ENCODE measurements around the gene NLRP12. TPM values are rescaled to one million over a fixed set of nuclear protein-coding genes. Genes with fewer than 3 reads are reported as not detected.

Gene NLRP12
- total and polyA plus RNA-seq, 9 donors: 0.05 to 0.95 (median 0.15) TPM

DNA sequence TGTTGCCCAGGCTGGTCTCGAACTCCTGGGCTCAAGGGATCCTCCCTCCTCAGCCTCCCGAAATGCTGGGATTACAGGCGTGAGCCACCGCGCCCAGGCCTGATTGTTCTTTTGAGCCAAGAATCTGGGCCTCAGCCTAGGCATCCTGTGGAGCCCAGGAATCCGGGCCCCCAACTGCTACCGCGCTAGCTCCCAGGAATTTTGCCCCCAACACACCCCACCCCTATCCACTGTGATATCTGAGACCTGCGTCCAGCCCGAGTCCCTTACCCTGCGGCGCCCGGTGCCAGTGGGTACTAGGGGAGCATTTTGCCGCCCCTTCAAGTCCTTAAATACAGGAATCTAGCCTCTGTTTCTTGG, 42.7 kb upstream of the NLRP12 start:
- DNase-seq: peak; percentile 31 to 63 (median 54)

DNA sequence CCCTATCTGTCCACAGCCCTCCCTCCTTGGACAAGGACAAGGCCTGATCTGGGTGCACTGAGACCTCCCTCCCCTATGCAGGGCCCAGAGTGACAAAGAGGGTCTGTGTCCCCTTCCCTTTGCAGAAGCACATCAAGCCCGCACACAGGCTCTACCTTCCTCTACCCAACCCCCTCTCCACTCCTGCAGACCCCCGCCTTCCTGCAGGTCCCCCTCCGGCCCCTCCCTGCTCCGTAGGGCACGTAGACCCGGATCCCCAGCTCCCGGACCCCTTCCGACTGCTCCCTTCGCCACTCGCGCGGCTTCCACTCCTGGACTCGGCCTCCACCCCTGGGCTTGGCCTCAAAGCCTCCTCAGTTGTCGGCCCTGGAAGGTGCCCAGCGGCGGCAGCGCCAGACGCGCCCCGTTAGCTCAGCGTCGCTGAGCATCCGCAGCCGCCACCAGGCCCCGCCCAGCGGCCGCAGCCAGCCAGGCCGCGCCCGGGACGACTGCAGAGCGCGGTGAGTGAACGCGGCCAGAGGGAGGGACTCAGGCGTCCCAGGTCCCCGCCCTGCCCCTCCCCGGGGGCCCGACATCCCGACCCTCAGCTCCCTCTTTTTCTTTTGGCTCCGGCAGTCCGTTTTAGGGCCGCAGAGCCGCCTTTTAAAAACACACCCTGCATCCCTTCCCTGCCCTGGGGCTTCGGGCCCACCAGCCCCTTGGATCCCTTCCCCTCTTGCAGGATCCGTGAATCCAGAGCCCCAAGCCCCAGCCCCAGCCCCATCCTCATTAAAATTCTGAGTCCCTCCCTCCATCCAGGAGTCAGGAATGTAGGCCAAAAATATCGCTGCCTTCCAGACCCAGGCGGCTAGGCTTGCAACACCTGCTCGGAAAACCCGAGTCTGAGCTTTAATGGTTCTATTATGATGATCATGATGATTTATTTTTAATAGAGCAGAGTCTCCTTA, 42.1 kb upstream of the NLRP12 start:
- H3K4me3 ChIP-seq: peak overlapping the region; percentile 73
- H3K9me3 ChIP-seq: no peaks in the 10 kb centered on the region
- peaks cover 6% of the 10 kb centered on the region for H3K4me1 ChIP-seq (ENCODE audit: insufficient read depth)
- no peaks in the 10 kb centered on the region for H3K27me3 ChIP-seq
- peak; percentile 55 to 79 (median 74) for DNase-seq
- no peaks in the 10 kb centered on the region for H3K36me3 ChIP-seq
- peak; percentile 22 for TF ChIP-seq POLR2A (IDR thresholded peaks at IDR 0.05)
- TF ChIP-seq, protein P1, sequence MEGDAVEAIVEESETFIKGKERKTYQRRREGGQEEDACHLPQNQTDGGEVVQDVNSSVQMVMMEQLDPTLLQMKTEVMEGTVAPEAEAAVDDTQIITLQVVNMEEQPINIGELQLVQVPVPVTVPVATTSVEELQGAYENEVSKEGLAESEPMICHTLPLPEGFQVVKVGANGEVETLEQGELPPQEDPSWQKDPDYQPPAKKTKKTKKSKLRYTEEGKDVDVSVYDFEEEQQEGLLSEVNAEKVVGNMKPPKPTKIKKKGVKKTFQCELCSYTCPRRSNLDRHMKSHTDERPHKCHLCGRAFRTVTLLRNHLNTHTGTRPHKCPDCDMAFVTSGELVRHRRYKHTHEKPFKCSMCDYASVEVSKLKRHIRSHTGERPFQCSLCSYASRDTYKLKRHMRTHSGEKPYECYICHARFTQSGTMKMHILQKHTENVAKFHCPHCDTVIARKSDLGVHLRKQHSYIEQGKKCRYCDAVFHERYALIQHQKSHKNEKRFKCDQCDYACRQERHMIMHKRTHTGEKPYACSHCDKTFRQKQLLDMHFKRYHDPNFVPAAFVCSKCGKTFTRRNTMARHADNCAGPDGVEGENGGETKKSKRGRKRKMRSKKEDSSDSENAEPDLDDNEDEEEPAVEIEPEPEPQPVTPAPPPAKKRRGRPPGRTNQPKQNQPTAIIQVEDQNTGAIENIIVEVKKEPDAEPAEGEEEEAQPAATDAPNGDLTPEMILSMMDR (IDR thresholded peaks at IDR 0.05): no peak
- intact Hi-C loops (cut with DNase I): no loop called here
- 1 to 3% (median 1%) methylated on average over 48 to 50 of the region's 50 CpGs for WGBS, 3 donors
- H3K27ac ChIP-seq: peak overlapping the region; percentile 22 to 82

More for the DNA sequence above, 42.7 kb upstream of the NLRP12 start:
- TF ChIP-seq POLR2A (IDR thresholded peaks at IDR 0.05) (no peak), EP300 (IDR thresholded peaks at IDR 0.05) (no peak)
- TF ChIP-seq, protein P1 (IDR thresholded peaks at IDR 0.05): no peak
- intact Hi-C loops (cut with DNase I): no loop called here
- WGBS, 3 donors: 3 to 11% (median 7%) methylated on average over 14 of the region's 14 CpGs
- Histone ChIP-seq H3K4me3 (peak overlapping the region; percentile 73), H3K9me3 (no peaks in the 10 kb centered on the region), H3K27ac (peak overlapping the region; percentile 77 to 82), H3K36me3 (no peaks in the 10 kb centered on the region), H3K4me1 (ENCODE audit: insufficient read depth) (peaks cover 6% of the 10 kb centered on the region), H3K27me3 (no peaks in the 10 kb centered on the region)

DNA sequence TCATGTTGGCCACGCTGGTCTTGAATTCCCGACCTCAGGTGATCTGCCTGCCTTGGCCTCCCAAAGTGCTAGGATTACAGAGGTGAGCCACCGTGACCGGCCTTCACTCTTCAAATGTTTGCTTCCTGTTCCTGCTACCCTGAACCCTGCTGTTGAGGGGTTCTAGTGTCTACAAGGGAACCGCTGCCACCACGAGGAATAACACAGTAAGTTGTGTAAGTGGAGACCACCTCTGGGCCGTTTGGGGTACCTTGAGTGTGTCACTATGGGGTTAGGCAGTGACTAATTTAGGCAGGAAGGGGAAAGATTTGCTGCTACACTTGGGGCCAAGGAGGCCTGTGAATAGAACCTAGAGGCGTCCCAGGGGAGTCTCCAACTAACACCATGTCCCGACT, 41.4 kb upstream of the NLRP12 start:
- H3K9me3 ChIP-seq: no peaks in the 10 kb centered on the region
- H3K36me3 ChIP-seq: no peaks in the 10 kb centered on the region
- H3K27ac ChIP-seq: peak overlapping the region in 1 of 2 donors; percentile 82
- intact Hi-C loops (cut with DNase I): no loop called here
- peaks cover 6% of the 10 kb centered on the region for H3K4me1 ChIP-seq (ENCODE audit: insufficient read depth)
- DNase-seq: no peak
- WGBS, 3 donors: 55 to 57% (median 56%) methylated on average over 9 of the region's 9 CpGs
- TF ChIP-seq POLR2A (IDR thresholded peaks at IDR 0.05): no peak
- TF ChIP-seq, protein P1 (IDR thresholded peaks at IDR 0.05): no peak
- no peak for TF ChIP-seq EP300 (IDR thresholded peaks at IDR 0.05)
- no peak overlapping the region for H3K4me3 ChIP-seq
- no peaks in the 10 kb centered on the region for H3K27me3 ChIP-seq

DNA sequence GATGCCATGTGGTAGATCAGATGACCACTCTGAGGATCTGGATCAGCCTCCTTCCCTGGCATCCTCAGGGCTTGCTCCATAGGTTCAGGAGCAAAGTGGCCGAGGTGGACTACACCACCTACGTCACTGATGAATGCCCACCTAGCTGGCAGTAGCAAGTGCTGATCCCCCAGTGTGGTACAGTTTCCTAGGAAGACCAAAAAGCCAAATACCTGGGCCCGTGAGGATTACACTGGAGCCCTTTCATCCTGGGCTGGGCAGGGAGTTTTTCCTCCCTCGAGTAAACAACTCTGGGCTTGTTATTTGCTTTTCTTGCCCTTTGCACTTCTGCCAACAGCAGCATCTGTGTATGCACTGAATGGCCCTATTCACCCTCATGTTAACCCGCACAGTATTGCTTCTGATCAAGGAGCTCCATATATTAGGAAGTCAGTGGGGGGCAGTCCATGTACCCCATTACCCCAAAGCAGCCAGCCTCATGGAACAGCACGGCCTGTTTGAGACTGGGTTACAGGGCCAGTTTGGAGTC, 40.3 kb upstream of the NLRP12 start:
- DNase-seq: no peak
- peaks cover 4% of the 10 kb centered on the region for H3K4me1 ChIP-seq (ENCODE audit: insufficient read depth)
- H3K27ac ChIP-seq: no peak overlapping the region
- no peak overlapping the region for H3K4me3 ChIP-seq
- H3K27me3 ChIP-seq: no peaks in the 10 kb centered on the region
- TF ChIP-seq, protein P1 (IDR thresholded peaks at IDR 0.05): no peak
- TF ChIP-seq EP300 (IDR thresholded peaks at IDR 0.05) (no peak), POLR2A (IDR thresholded peaks at IDR 0.05) (no peak)
- 70 to 79% (median 78%) methylated on average over 6 of the region's 6 CpGs for WGBS, 3 donors
- no peaks in the 10 kb centered on the region for H3K9me3 ChIP-seq
- intact Hi-C loops (cut with DNase I): loop anchor here in 1 of 4 donors (5.0 kb wide), 1 partner anchor 667 kb away; no protein-coding TSS in a partner anchor
- H3K36me3 ChIP-seq: no peaks in the 10 kb centered on the region

Data from ovary (tissue), 9 donors.